GM12872 (cell line): ENCODE measurements around the gene NR1D1.

ENCODE experiments used
- CTCF ChIP-seq: IDR thresholded peaks from 3 replicates; pipeline ENCODE4 v1.5.1; 2011; ENCODE audit warnings: low read depth, mild to moderate bottlenecking, low read length, moderate library complexity; ENCODE audit not compliant: insufficient read depth

The NR1D1 gene

GRCh38 chr17:40097931-40098845 is 2.2 kb downstream of the NR1D1 start:
- TF ChIP-seq CTCF: no peak

- TF ChIP-seq CTCF: no peak
Observed at GRCh38 chr17:40097087-40097486, 3.3 kb downstream of the NR1D1 start.

- TF ChIP-seq CTCF: no peak
Observed at GRCh38 chr17:40095944-40096791, 4.2 kb downstream of the NR1D1 start.

GRCh38 chr17:40095351-40095943 is 4.9 kb downstream of the NR1D1 start:
- TF ChIP-seq CTCF: no peak

GRCh38 chr17:40094874-40095273 is 5.5 kb downstream of the NR1D1 start:
- no peak for TF ChIP-seq CTCF

- no peak for TF ChIP-seq CTCF
Observed at GRCh38 chr17:40093580-40094201, 6.7 kb downstream of the NR1D1 start.
